NOMO-1 treated with DMSO at 0.1 percent for 48 hours (cell line): ENCODE measurements around the gene PNMA1.
"Not testable (repeated sequence)": the region's sequence is repeated elsewhere in the genome, so short reads cannot be mapped to it uniquely, and the experiment has no call there.

ENCODE experiments used
- DNase-seq: peaks from one replicate; lab custom pipeline; 2025; ENCODE audit not compliant: unreplicated experiment; lab: John Stamatoyannopoulos, UW

Gene PNMA1

DNA sequence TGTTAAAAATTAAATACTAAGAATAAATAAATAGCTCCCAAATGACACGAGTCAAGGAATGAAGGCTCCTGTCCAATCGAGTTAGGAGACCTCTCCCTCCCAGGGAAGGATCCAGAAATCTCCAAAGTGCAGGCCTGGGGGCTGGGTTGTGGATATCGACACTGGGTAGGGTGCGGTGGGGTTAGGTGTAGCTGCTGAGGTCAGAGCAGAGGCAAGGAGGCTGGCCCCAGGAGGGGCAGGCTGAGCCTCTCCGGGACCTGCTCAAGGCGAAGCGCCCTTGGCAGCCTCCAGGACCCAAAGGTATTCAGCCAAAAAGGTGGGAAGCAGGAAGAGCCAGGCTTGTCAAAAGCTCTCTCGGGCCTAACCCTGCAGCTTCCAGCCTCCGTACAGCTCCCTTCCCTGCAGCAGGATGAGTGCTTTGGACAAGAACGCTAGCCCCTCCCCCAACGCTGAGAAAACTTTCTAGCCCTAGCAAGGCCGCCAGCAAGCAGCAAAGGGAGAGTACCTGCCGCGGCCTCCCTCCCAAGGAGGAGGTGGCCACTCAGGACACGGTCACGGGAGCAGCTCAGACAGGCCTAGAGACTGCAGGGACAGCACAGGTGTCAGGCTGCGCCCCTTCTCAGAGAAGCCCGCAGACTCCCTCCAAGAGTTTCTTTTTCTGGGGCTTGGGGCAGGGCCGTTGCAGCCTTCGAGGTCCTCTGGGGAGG is 3.7 kb upstream of the PNMA1 start:
- DNase-seq: no peak

DNA sequence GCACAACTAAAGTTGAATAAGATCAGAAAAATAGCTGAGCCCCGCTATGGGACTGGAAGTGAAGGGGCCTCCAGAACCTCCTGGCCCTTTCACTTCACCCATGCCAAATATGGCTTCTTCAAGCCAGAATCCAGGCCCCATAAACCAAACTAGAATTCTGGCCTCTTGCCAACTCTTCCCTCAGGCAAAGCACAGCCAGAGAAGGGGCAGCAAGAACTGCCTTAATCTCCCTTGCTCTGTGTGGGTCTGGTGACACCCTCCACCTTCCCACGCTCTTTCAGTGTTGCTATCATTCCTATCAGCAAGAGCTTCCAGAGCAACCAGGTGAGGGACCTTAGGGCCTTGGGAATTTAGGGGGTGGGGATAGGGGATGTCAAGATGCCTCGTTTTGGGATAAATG is 3.1 kb upstream of the PNMA1 start:
- DNase-seq: no peak

DNA sequence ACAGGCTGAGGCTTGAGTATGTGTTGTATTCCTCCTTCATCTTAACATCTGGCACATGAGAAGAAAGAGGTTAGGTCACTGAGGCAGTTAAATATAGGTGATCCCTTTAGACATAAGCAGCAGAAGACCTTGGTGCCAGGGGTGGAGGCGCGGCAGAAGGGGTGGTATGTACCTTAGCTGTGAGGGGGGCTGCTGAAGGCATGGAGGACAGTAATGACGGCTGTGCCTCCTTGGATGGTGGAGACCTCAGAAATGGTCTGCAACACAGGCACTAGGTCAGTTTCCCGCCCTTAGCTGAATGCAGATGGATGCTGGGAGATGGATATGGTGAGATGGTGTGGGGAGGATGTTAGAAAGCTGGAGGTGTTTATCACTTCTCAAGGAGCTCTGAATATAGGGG is 1.5 kb upstream of the PNMA1 start:
- no peak for DNase-seq

DNA sequence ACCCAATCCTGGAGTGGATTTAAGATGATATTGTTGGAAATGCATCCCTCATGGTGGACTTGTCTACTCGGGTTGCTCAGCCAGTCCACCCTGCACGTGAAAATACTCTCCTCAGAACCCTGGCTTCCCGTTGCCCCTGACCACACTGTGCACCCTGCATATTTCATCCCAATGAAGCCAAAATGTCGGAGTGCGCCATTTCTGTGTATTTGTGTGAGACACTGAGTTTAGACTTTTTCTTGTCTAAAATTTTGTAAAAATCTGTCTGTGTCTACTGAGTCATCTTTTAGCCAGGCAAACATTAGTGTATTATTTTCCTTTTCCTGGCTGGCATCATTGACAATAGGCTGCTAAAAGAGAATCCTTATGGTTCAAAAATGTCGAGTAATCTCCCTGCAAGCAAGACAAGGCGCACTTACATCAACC is 485 bp upstream of the PNMA1 start:
- no peak for DNase-seq

DNA sequence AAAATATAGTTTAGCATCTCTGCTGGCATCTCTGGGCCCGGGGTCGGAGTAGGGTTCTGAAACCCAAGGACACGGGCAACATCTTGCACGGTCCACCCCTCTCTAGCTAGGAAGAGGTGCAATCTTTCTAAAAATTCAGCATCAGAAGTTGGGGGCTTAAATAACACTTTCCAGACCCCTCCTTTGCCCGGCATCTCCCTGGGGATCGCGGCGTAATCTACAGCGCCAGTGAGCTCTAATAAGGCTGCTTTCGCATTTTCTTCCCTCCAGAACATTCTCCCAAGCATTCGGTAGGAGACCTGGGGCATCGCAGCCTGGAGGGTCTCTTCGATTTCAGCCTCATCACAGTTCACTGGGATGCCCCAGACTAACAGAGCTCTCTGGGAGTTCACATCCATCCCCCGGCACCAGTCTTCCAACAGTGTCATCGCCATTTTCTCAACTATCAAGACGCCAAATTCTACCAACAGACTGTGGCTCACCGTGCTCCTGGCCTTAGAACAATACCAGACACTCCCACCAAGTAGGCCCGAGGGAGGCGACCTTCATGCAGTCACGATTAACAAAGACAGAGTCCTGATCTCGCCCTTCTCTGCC is 880 bp downstream of the PNMA1 start:
- no peak for DNase-seq

DNA sequence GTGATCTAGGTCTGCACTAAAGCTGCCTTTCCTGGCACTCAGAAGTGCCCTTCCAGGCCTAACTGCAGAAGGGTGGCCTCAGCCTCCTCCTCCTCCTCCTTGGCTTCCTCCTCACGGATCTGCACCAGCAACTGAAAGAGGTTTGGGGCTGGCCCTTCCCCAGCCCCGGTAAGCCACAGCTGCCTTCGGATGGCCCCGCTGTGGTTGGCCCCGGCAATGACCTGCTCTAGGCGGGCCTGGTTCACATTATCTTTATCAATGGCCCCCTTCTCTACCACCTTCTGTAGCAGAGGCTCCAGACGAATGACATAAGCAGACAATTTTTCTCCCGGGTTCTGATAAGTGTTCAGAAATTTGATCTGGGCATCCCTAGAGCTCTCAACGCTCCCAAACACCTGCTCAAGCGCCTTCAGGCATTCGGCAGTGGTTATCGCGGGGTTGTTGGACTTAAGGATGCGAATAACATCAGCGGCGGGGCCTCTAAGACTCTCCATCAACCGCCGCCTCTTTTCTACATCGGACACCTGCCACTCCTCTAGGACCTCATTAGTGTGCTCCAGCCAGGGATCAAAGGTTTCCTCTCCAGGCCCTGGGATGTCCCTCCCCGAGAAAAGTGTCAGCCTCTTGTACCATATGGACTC is 1.5 kb downstream of the PNMA1 start:
- DNase-seq: no peak

DNA sequence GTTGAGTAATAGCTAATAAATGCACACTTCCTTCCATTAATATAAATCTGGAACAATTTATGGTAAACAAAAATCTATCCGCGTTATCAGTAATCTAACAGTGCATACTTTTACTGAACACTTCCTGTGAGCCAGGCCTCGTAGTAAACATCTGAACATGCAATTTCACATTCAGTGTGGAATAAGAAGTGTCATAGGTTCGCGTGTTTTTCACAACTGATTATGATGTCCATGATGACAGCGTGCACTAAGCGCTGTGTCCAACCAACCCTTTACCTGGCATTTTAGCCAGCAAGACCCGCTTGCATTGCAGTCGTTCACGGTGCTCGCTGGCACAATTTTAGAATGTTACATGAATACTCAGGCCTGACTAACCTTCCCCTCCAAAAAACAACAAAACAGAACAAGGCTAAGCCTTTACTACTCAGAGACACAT is 2.1 kb downstream of the PNMA1 start:
- DNase-seq: no peak

DNA sequence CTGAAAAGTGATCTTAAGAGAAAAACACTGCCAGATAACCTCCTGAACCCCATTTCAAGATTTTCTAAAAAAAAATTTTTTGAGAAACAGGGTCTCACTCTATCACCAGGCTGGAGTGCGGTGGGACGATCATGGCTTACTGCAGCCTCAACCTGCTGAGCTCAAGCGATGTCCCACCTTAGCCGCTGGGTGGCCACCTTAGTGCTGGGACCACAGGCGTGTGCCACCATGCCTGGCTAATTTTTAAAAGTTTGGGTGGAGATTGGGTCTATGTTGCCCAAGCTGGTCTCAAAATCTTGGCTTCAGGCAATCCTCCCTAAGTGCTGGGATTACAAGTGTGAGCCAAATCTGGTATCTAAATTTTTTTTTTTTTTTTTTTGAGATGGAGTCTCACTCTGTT is 3.4 kb downstream of the PNMA1 start:
- DNase-seq: no peak

DNA sequence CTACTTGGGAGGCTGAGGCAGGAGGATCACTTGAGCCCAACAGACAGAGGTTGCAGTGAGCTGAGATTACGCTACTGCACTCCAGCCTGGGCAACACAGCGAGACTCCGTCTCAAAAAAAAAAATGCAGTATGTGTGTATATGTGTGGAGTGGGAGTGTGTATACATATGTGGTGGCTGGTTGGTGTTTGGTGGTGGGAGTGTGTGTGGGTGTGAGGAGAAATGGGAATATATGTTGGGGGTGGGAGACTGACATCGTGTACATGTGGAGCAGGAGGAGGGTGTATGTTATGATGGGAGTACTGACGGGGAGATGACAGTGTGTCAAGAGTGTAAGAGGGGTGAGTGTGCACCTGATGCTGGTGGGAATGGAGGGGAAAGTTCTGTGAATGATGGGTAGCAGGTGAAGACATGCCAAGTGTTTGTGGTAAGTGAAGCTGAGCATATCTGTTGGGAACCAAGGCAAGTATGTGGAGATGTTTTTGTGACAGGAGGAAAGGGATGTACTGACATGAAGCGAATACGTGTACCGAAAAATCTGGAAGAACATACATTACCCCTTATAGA is 4.2 kb downstream of the PNMA1 start:
- no peak for DNase-seq

DNA sequence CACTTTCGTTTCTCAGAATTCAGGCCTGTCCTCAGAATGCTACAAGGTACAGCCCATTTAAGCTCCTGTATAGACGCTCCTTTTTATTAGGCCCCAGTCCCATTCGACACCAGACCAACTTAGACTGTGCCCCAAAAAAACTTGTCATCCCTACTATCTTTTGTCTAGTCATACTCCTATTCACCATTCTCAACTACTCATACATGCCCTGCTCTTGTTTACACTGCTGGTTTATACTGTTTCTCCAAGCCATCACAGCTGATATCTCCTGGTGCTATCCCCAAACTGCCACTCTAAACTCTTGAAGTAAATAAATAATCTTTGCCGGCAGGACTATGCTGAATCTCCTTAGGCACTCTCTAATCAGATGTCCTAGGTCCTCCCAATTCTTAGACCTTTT is 6.1 kb downstream of the PNMA1 start:
- not testable (repeated sequence) for DNase-seq

DNA sequence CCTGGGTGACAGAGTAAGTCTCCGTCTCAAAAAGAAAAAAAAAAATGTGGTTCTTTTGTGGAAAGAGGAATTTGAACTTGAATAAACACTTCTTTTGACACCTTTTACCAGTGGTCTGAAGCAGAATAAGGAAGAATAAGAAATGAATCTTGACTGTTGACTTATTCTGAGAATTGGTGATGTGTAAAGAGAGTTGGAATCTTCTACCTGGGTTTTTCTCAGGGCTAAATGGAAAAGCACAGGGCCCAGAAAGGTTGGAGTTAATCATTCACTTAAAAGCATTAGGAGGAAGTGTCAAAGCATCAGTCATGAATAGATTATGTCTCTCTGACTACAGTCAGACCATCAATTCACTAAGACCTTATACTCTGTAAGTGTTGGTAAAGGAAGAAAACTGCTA is 13.9 kb downstream of the PNMA1 start:
- DNase-seq: no peak

DNA sequence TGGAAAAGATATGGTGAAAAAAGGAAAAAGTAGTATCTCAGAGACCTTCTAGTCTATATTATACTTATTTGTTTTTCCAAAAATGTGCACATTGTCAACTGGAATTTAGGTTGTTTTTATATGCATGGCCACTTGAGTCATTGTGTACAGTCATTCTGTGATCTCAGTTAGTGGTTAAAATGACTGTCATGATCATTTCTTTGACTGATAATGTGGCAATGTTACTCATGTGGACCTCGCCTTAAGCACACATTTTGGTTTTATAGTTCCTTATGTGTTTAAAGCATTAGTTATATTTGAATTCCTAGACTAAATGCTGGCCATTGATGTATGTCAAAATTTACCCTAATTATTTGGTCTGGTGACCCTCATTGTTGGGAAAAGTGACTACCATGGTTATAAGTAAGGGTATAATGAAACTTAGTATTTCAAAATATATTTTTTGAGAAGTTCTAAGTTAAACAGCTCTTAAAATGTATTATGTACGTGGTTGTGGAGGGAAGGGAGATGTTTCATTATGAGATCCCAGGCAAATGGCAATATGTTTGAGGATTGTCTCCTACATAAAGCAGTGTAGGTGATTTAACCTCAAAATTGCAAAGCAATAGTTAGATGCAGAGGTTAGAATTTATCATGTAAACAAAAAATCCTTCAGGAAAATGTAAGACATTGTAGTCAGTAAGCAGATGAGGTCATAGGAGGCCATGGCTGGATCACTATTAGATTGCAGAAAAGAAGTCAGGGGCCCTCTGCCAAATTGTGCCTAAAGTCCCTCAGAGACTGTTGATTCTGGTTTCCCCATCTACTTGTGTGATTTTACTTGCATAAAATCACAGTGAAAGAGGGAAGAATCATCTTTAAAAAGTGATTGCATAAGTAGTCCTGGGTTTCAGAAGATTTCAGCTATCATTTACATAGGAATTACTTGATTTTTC is 17.5 kb downstream of the PNMA1 start:
- no peak for DNase-seq

DNA sequence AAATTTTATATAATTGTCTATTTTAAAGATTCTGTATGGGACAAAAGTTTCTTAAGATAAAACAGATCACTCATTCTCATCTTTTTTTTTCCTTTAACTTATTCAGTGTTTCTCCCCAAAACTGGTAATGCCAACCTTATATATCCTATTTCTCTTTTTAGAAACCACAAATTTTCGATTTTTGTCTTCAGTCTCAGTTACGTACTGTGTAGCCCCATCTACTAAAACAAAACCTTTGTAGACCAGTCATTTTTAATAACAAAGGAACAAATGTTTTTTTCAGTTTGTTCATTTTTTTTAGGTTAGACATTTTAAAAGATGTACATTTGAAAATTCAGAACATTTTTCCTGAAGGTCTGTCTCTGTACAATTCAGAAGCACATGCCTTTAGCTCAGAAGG is 18.2 kb downstream of the PNMA1 start:
- DNase-seq: no peak

DNA sequence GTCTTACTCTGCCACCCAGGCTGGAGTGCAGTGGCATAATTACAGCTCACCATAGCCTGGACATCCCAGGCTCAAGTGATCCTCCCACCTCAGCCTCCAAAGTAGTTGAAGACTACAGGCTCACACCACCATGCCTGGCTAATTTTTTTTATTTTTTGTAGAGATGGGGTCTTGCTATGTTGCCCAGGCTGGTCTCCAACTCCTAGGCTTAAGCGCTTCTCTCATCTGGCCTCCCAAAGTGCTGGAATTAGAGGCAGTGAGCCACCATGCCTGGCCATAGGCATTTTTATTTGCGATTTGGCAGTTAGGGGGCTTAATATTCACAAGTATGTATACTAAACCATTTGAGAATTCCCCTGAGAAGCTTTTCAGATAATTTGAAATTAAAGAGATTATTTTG is 19.1 kb downstream of the PNMA1 start:
- DNase-seq: no peak

DNA sequence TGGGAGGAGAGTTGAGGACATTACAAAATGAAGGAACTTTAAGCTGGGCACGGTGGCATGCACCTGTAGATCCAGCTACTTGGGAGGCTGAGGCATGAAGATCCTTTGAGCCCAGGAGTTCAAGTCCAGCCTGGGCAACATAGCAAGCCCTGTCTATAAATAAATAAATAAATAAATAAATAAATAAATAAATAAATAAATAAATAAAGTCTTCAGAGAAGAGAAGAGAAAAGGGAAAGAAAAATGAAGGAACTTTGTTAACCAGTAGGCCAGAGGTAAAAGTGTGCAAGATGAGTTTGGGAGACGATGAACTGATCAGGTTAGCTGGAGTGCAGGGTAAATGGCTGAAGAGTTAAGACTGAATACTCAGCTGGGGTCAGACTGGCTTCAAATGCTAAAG is 20.1 kb downstream of the PNMA1 start:
- no peak for DNase-seq

DNA sequence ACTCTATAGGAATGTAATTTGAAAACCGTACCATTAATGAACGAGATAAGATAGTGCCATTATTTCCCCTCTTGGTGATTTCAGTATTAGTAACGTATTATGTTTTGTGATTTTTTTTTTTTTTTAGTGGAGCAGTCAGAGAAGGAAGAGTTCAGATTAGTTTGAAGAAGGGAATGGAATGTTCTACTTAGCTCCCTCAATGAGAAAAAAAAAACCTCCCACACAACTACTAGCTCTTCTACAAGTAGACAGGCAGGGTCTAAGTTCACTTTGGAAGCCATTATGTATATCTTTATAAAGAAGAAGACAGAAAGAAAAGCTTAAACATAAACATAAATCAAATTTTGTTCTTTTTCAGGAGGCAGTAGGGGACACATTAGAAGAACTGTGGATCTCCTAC is 27.3 kb downstream of the PNMA1 start:
- no peak for DNase-seq

DNA sequence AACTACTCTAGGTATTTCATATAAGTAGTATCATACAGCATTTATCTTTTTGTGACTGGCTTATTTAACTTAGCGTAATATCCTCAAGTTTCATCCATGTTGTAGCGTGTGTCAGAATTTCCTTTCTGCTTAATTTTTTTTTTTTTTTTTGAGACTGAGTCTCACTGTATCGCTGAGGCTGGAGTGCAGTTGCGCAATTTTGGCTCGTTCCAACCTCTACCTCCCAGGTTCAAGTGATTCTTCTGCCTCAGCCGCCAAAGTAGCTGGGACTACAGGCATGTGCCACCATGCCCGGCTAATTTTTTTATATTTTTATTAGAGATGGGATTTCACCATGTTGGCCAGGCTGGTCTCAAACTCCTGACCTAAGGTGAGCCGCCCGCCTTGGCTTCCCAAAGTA is 28.9 kb downstream of the PNMA1 start:
- DNase-seq: no peak

DNA sequence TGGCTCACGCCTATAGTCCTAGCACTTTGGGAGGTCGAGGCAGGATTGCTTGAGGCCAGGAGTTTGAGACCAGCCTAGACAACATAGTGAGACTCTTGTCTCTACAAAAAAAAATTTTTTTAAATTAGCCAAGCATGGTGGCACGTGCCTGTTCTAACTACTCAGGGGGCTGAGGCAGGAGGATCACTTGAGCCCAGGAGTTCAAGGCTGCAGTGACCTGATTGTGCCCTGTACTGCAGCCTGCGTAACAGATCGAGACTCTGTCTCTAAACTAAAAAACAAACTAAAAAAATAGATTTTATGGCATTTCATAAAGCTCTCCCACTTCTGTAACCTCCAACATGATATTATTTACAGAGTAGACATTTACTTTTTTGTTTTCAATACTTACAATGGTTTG is 29.6 kb downstream of the PNMA1 start:
- no peak for DNase-seq

DNA sequence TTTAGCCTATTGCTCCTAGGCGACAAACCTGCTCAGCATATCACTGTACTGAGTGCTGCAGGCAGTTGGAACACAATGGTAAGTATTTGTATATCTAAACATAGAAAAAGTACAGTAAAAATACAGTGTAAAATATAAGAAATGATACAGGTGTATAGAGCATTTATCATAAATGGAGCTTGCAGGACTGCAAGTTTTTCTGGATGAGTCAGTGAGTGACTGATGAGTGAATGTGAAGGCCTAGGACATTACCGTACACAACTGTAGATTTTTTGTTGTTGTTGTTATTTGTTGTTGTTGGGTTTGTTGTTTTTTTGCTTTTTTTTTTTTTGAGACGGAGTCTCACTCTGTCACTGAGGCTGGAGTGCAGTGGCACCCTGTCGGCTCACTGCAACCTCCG is 33.4 kb downstream of the PNMA1 start:
- no peak for DNase-seq

DNA sequence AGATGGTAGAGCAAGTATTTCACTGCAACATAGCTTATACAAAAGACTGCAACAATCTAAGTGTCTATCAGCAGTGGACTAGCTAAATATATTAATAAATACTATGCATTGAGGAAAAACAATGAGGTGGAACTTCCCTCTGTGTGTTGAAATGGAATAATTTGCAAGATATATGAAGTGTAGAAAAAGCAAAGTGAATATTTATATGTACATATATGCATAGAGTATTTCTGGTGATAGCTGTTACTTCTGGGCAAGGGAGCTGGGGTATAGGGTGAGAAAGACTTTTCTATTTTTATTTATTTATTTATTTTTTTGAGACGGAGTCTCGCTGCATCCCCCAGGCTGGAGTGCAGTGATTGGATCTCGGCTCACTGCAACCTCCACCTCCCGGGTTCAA is 35.5 kb downstream of the PNMA1 start:
- DNase-seq: no peak

DNA sequence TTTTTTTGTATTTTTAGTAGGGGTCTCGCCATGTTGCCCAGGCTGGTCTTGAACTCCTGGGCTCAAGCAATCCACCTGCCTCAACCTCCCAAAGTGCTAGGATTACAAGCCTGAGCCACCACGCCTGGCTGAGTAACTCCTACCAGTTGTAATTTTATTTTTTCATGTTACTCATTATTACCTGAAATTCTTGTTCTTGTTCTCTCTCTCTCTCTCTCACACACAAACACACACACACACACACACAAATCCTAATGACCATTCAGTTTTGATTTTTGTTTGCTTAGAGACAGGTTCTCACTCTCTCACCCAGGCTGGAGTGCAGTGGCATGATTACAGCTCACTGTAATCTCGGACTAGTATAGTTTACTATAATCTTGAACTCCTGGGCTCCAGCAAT is 39.2 kb downstream of the PNMA1 start:
- DNase-seq: no peak
